LoVo (cell line): ENCODE results near the gene HPCA.
A peak's percentile ranks its signal among the peaks of the same experiment; 100 is the strongest.

Experiments used
- DNase-seq: peaks from one replicate; pipeline ENCODE4 v3.0.0-alpha.2; 2016; ENCODE audit warnings: low spot score

Gene HPCA

DNA sequence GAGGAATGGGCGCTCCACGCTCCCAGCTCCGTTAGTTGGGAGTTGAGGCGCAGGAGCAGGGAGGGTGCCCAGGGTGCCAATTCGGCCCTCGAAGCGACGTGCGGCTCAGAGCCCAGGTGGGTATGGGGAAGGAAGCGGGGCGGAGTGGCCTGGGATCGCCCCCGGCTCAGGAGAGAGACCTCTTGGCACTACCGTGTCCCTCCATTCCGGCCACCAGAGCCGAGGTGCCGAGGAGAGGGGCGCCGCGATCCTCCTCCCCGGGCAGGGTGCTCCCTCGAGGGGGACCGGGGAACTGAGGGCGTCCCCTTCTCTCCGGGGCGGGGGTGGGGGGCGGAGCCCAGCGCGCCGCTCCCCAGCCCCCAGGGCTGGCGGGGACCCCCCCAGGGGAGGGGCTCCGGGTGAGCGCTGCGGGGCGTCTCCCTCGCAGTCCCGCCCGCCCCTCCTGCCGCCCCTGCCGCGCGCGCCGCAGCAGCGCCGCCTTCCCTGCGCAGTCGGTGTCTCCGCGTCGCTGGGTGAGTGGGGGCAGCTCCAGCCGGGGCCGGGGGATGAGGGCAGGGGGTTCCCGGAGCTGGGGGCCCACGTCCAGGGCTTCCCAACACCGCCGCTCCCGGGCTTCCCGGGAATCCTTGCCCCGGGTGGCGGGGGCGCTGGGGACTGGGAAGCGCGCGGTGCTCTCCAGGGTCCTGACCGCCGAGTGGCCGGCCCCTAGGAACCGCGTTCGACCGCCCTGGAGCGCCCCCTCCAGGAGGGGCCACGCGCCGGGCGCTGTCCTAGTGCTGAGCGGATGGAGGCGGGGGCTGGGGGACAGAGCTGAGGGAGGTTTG lies at the start of gene HPCA:
HPCA (plus strand) TSS at position 488 of the 824 bp plus-strand sequence. CDS start 2,408 bp downstream, outside the sequence.
- DNase-seq = peak; percentile 41

DNA sequence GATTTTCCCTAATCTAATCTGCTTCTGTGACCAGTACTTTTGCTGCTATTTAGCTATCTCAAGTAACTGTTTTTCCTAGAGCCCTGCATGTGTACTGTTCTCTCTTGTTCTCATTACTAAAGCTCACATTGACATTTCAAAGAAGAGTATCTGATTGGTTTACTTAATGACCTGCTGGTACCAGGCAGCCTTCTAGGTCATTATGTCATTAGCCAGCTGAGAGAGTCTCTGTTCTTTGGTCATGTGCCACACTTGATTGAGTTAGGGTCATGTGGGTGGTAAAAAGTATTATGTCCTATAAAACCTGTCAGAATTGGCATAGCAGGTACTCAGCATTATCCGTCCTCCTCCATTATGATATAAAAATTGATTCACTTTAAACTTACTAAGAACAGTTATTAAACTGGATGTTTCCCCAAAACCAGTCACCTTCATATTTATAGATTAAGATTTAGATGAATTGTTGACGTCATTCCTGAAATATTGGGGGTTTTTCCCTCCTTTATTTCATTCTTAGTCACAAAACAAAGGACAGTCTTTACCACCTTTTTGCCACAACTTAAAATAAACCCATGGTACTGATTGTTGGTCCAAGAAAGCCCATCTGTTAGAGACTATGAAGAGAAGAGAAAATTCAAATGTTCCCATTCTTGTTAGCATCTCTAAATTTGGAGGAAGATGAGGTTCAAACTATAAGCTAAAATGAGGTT lies 37.8 kb upstream of the HPCA start:
- DNase-seq = no peak

DNA sequence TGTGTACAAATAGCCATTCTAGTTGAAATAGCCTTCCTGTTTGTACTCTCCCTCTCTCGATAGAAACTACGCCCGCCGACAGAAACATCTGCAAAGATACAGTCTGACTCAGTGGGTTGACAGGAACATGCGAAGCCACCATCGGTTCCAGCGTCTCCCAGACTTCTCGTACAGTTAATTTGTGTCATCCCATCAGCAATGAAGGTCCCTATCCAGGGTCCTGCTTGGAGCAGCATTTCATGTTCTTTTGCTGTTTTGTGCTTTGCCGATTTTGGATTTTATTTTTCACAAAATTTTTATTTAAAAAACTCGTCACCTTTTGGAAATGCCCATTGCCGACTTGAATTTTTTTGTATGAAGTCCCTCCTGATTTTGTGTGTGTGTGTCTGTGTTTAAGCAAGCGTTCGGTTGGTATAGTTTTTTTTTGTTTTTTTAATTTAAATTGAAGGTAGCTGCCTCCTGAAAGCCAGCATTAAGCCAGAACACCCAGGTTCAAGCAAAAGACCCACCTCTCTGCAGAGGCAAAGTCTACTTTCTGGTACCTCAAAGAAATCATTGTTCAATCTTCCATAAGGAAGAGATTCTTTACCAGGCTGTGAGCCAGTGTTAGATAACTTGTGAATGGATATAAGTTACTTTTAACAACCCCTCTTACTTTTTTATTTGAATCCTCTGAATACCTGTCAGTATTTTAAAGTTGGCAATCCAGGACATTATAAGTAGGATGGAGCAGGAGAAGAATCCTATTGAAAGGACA lies 30.3 kb upstream of the HPCA start:
- DNase-seq = no peak

DNA sequence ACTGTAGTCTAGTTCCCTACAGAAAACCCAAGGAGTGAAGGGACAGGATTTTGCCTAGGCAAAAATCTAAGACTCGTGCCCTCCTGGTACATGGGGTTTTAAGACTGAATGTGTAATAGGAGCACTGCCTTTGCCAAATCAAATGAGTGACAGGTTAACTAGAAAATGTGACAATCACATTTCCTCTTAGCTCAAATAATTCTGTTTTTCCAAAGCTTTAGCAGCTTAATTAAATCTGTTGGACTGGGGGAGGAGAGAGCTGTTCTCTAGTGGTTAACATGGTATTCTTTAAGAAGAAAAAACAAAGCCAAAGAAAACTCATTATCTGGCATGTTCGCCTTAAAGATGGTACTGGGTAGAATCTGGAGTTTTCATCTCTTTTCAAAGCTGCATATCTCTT lies 28.2 kb upstream of the HPCA start:
- DNase-seq = no peak

DNA sequence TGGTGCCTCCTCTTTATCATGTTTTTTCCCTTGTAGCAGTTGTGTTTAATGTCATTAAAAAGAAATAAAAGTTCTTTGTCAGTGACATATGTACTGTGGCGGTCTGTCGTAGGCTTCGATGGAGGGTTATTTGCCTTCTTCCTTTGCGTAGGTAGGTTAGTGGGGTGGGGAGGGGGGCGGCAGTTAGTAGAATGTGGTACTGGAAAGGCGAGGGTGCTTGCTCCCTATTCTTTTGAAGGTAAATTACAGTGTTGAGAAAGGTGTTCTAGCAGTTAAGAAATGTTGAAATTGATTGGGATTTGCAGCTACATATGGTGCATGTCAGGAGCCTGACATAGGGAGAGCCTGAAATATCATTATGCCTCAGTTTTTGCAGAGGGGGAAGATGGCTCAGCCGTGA lies 27.5 kb upstream of the HPCA start:
- DNase-seq = no peak

DNA sequence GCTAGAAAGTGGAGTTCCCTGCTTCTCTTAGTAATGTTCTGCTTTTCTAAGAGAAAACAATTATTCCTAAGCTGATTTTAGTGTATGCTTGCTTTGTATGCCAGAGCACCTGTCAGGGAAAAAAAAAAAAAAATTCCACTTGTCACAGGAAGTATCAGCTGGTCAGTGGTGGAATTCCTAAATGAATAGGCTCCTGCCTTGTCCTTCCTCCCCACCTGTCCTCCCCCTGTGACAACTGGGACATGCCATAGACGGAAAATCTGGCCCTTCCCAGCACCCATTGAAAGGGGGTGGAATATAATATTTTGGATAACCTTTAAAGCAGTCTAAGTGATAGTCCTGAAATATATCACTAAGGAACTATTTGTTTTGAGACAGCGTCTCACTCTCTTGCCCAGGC lies 26.4 kb upstream of the HPCA start:
- no peak for DNase-seq

DNA sequence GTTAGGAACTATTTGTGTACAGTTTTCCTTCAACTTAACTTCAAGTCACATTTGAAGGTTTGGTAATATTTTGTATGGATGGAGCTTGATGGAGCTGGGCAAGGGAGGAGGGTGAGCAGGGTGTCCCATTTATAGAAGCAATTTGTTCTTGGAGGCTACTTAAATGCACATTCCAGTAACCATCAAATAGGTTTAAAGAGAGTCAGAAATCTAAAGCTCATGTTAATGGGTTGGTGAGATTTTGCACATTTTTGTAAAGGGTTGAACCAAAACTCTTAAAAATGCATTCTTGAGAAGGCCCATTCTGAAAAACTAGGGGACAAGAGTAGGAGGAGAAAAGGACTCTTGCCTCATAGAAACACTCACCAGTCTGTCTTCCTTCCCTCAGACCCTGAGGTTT lies 25.7 kb upstream of the HPCA start:
- DNase-seq = no peak

DNA sequence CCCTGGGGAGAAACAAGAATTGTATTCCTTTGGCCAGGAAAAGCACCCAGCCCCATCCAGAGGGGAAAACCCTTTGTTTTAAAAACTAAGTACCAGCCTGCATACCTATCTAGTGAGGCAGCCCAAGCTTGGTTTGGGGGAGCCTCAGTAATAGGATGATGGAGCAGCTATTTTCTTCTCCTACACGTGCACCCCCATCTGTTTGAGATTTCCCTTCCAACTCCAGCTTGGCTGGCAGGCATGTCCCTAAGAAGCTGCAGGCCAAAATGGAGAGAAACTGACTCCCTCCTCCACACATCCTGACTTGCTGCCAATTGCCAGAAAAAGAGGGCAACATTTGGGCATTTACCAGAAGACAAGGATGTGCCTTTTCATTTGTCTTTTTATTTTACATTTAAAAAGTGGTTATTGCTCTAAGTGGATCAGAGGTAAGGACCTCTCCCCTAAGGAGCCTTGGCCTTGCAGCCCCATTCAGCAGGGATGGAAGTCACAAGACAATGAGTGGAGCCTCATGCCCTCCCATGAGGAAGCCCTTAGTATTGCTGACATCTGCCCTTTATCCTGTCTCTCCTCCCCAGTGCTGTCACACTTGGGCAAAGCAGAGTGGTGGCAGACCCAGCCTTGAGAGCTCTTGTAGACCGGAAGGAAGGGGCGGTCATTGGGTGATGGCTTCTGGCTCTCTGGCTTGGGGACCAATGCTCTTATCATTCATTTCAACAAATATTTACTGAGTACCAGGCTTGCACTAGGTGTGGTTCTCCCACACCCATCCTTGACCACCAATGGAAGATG lies 24.2 kb upstream of the HPCA start:
- no peak for DNase-seq

DNA sequence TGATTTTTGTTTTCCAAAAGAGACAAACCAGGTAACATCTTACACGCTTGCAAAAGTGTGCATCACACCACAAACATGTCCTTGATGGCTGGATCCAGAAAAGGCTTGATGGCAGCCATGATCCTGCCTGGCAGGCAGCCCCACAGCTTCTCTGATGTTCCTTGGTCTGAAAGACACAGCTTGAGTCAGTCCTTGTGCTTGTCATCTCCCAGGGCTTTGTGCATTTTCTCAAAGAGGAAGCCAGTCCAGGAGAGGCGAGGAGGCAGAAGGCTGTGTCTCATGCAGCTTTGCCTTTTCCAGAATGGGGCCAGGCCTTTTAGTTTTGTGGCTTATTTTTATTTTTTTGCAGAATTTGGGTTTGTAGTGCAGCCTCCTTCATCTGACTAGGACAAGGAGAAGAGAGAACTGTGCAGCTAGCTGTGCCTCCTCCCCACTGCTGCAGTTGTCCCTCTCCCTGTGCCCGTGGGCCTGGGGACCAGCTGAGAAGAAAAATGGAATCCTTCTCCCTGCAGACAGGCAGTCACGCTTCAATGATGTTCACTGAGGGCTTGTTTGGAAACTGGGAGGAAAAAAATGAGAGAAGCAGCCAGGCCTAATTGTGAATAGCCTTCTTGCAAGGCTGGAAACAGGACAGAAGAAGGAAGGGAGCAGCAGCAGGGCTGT lies 22.9 kb upstream of the HPCA start:
- DNase-seq = no peak

DNA sequence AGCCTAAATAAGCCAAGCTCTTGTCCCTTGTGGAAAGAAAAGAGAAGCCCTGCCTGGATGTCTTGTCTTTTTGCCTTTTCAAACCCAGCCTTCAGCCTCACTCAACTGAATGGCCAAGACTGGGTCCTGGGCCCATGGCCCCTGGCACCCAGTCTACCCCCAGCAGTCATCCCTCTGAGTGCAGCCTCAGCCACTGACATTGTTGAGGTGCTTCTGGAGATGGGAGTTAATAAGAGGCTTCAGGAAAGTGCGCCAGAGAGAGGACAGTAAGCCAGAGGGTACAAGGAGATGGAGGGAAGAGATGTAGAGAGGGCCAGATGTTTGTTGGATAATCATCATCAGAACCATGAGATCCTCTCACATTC lies 22.4 kb upstream of the HPCA start:
- no peak for DNase-seq

DNA sequence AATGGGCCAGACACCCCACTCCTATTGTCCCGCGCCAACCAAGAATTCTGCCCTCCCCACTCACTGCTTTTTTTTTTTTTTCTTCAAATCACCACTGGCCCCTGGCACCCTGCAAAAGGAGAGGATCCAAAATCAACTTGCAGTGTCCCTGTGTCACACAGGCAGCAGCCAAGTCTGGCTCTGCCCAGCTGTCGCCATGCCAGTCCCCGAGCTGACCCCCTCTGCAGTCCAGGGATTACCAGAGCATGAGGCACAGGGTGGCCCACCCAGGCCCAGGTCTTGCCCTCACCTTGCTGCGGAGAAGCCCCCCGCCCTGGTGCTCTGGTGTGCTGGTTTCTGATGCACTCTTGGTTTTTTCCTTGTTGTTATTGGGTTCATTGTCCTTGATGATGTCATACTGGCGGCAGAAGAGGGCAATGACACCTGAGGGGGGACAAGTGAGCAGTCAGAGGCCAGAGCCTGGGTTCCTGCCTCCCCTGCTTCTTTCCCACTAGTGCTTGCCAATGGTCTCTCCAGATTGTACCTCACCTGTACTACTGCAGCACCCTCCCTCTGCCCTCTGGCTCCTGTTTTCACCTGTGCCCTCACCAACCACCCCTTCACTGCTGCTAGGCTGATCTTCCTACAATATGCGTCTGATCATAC lies 21.8 kb upstream of the HPCA start:
- no peak for DNase-seq

DNA sequence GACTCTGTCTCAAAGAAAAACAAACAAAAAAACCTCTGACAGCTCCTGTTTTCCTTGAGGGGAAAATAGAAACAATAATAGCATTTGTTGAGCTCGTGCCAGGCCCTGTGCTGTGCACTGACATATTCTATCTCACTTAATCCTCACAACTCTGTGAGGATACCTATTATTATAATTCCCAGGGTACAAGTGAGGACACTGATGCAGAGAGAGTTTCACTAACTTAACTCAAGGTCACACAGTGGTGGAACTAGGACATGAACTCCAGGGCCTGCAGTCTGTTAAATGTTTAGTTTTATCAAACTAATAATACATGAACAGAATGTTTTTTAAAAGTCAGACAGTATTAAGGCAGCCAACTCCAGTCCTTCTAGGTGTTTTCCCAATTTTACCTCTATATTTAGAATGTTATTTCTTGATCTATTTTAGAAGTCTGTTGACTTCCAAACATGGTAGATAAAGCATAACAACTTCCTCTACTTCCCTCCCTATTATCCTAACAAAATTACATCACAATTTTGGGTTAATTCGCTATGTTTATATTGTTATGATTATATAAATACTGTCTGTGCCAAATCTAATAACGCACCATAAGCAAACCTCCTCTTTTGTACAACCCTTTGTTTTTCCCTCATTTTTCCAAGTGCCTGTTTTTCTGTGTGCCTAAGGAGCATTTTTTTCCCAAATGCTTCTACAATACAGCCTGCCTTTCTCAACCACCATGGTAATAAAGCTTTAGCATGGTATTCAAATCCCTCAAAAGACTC lies 20.5 kb upstream of the HPCA start:
- no peak for DNase-seq

DNA sequence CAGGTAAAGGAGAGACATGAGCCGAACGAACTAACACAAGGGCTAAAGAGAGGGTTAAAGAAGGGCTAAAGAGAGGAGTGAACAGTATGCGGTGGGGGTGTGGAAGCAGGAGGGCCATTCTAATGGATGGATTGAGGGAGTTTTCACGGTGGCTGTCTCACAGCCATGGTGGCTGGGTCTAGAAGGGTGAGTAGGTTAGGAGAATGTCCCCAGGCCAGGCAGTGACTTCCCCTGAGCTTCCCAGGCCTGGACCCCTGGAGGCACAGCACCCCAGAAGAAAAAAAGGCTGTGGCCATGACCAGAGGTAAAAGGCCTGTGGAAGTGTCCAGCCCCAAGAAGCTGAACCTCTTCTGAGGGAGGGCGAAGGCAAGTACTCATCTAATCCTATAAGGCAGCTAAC lies 19.1 kb upstream of the HPCA start:
- no peak for DNase-seq

DNA sequence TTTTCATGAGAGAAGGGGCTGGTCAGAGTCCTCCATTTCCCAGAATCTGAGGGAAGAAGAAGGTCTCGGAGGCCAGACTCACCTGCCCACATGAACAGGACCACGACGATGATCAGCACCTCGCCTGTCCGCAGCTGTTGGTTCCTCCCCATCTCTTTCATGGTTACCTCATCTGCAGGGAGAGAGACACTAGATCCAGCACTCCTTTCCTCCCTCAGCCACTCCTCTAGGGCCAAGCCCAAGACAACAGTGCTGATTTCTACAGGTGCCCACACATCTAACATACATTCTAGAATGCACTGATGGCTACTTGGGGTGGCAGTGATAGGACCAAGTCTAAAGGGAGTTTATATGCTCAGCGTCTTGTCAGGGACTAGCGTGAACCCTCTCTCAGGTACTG lies 18.6 kb upstream of the HPCA start:
- DNase-seq = no peak

DNA sequence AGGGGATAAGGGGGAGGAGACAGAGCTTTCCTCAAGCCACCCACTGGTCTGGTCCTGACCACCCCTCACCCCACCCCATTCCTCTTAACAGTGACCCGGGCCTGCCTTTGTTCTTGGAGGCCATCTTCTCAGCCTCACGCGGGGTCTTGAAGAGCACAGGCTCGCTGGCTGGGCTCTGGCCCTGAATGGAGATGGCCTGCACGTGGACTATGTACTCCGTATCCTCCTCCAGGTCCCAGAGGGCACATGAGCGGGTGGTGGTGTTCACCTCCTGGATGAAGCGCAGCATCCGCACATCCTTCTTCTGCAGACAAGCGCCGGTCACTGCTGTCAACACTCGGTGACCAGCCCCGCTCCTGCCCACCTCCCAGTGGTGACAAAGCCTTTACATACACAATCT lies 18.2 kb upstream of the HPCA start:
- DNase-seq = no peak

DNA sequence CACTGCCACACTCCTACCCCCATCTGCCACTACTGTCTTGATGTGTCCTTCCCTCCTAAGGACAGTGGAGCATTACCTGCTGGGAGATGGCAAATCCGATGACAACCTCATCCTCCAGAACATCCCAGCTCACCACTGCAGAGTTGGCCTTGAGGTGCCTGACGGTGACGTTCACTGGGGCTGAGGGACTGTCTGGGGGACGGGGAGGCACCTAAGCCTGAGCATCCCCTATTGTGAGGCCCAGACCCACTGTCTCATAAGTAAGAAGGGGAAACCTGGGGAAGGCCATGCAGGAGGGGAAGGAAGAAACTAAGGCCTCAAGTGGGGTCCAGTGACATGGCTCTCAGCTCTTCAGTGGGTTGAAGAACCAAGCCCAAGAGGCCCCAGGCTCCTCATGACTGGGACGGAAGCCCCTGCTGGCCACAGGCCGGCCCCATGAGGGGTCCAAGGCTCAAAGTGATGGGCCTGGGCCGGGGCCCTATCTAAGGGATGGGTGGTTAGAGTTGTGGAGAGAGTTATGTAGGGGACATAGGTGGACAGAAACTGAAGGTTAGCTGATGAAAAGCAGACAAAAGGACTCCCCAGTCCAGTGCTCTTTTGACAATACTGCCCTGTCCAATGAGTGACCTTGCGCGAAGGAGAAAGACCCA lies 17.4 kb upstream of the HPCA start:
- no peak for DNase-seq

DNA sequence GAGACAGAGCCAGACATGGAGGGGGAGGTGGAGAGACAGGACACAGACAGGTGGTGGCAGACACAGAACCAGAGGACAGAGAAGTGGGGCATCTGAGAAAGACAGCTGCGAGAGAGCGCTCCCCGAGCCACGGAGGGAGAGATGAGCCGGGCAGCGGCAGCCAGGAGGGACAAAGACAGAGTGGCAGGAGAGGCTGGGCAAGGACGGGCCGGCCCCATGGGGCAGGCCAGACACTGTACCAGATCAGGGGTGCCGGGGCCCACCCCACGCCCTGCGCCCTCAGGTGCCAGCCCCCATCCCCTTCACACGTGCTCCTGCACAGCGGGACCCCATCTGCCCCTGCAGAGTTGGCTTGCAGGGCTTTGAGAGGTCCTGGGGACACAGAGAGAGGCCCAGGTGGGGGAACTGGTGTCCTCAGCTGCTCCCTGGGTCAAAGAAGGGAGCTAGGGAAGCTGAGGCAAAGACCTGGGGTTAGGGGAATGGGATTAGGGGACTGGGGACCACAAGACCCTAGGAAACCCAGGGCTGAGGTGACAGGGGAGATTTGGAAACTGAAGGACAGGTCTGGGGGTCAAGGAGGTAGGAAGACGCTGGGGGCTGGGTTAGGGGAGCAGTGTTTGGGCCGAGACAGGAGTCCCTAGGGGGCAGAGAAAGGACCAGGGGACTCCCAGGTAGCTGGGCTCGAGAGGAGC lies 16.2 kb upstream of the HPCA start:
- DNase-seq = no peak

DNA sequence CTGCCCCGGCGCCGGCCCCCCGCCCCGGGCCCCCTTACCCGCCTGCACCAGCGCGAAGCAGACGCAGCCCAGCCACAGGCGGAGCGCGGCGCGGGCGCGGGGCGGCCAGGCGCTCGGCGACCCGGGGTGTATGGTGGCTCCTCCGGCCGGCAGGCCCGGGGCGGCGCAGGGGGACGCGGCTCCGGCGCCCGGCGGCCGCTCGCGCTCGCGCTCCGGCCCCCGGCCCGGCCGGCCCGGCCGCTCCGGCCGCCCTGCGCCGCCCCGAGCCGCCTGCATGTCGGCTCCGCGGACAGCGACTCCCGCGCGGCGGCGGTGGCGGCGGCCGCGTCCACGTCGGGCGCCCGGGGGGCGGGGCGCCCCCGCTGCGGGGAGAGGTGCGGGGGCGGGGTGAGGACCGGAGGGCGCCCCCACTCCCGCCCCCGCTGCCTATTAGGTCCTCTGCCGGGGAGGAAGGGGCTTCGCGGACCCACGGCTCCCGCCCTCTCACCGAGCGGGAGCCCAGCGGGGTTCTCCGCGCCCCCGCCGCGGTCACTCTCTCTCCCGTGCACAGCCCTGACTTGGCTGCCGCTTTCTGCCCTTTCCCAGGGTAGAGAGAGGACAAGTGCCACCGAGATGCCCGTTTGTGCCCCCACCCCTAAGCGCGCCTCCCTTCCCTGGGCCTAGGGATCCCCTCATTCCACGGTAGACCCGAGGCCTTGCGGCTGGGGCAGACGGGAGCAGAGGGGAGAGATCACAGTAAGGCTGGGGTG lies 15.5 kb upstream of the HPCA start, which contains the start of gene FNDC5:
FNDC5 (minus strand) TSS at position 298 of the 749 bp plus-strand sequence.
- DNase-seq = no peak
